CD4-positive, alpha-beta T cell treated with Interleukin-12 subunit alpha and Interleukin-12 subunit beta, for 1 hour (primary cell): ENCODE data around the gene PPP2R2C.

Experiments used
- DNase-seq: peaks from one replicate; pipeline ENCODE4 v3.0.0-alpha.2; 2020

The PPP2R2C gene

DNA sequence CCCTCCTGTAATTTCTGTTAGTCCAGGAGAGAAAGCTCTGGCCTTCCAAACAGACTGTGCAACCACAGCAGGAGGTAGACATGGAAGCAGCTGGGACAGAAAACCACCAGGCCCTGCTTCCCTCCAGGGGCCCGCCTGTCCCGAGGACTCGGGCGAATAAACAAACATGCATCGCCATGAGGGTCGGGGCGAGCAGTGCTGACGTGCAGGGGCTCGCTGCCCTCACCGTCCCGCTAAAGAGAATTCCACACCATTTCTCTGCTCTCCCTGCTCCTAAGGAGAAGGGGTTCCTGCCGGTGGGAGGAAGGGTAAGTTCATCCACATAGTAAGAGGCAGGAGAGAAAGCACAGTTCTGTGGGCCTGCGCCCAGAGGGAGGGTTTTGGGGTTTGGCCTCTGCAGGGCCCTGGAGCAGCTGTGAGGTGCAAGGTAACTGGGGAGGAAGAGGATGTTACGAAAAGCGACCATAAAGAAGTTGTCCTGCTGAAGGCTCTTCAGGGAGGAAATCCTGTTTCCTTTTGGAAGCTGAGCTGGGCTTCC is 147.9 kb downstream of the PPP2R2C start:
- DNase-seq: no peak

DNA sequence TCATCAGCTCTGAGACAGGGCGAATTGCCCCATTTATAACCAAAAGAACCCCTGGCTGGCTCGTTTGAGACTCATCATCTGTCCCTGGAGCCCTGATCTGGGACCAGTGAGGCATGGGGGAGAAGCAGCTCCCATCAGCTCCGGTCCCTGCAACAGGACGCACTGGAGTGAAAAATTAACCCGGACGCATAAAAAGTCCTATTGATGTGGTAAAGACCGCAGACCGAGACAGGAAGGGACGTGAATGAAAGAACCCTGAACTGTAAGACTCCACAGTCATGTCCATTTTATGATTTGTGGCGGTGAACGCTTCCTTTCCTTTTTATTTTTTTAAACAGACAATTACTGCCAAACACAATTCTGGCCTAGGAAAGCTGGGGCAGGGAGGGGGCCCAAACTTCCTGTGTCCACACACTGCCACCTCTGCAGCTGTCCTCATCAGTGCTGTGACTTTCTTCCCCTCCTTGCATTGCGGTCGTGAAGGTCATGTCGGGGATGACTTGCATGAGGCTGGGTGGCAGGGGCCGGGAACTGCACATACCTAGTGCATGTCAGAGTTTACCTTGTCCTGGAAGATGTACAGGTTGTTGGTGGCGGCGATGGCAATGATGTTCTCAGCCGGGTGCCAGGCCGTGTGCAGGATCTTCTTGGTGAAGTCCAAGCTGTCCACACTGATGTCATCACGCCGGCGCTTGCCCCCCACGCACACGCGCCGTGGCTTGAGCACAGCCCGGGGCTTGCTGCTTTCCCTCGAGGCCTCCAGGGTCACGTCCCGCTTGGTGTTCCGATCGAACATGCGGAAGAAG is 149.4 kb downstream of the PPP2R2C start:
- DNase-seq: no peak

DNA sequence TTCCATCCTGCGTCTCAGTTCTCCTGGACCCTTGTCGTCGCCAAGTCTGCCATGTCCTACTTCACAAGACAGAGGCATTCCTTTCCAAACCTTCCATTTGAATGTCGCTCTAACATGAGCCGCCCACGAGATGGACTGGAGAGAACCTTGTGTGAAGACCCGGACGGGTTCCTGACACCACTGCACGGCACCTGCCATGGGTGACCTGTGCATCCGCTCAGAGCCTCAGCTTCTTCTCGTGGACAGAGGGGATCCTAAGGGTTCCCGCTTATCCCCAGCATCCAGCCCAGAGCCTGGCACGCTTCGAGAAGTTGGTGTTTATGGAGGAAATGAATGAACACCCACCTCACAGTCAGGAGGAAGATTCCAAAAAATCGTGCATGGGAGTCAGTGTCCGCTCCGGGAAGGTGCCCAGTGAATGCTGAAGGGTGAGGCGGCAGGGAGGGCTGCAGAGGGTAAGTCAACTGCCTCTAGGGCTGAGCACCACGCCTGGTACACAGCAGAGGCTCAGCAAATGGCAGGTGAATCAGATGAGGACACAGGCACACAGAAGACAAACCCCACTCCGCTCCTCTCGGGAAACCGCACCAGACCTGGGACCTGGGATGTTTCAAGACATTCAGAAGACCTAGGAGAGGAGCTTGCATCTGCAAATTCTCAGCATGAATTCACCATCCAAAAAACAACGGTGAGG is 150.2 kb downstream of the PPP2R2C start:
- no peak for DNase-seq

GRCh38 chr4:6321361-6321760 is 151.1 kb downstream of the PPP2R2C start:
- DNase-seq: no peak

GRCh38 chr4:6320663-6321062 is 151.8 kb downstream of the PPP2R2C start:
- no peak for DNase-seq

DNA sequence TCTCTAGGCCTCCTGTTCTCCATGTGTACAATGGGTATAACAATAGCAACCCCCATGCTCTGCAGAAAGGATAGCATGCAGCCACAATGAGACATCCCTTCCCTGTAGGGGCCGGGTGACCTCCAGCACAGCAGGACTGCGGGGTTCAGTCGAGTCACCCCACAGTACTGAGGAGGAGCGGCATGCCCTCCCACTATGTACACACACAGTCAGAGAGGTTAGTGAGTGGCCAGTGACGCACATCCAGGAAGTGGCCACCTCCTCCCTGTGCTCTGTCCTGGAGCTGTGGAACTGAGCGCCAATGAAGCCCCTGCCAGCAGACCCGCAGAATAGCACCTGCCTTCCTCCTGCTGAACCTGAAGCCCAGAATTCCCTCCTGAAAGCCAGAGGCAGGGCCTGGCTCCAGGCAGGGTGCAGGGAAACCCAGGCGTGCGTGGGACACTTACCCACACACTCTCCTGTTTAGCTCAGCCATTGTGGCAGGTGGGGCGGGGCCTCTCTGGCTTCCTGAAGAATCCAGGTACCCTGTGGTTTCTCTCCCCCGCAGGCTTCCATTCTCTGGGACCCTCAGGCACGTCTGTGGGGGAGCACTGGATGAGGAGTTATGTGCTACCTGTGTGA is 152.8 kb downstream of the PPP2R2C start:
- DNase-seq: no peak

GRCh38 chr4:6318206-6318605 is 154.2 kb downstream of the PPP2R2C start:
- no peak for DNase-seq

- no peak for DNase-seq
Measured at GRCh38 chr4:6316461-6317003, 155.9 kb downstream of the PPP2R2C start.

DNA sequence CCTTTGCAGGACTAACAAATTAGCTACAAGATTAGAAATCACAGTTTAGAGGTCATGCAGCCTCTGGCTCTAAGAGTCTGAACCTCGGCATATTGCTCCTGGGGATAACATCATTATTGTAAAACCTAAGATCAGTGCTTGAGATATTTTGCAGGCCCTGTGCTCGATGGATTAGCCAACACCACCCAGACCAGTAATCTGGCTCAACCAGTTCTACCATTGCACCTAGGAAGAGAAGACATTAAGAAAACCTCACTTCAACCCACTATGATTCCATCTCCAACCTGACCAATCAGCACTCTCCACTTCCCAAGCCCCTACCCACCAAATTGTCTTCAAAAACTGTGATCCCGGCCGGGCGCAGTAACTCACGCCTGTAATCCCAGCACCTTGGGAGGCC is 159.2 kb downstream of the PPP2R2C start:
- DNase-seq: no peak

DNA sequence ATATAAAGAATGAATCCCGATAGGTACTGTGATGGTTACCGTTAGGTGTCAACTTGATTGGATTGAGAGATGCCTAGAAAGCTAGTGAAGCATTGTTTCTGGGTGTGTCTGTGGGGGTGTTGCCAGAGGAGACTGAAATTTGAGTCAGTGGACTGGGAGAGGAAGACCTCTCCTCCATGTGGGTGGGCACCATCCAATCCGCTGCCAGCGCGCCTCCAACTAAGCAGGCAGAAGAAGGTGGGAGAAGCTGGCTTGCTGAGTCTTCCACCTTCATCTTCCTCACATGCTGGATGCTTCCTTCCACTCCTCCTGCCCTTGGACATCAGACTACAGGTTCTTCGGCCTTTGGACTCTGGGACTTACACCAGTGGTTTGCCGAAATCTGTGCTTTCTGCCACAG is 162.6 kb downstream of the PPP2R2C start:
- DNase-seq: no peak

DNA sequence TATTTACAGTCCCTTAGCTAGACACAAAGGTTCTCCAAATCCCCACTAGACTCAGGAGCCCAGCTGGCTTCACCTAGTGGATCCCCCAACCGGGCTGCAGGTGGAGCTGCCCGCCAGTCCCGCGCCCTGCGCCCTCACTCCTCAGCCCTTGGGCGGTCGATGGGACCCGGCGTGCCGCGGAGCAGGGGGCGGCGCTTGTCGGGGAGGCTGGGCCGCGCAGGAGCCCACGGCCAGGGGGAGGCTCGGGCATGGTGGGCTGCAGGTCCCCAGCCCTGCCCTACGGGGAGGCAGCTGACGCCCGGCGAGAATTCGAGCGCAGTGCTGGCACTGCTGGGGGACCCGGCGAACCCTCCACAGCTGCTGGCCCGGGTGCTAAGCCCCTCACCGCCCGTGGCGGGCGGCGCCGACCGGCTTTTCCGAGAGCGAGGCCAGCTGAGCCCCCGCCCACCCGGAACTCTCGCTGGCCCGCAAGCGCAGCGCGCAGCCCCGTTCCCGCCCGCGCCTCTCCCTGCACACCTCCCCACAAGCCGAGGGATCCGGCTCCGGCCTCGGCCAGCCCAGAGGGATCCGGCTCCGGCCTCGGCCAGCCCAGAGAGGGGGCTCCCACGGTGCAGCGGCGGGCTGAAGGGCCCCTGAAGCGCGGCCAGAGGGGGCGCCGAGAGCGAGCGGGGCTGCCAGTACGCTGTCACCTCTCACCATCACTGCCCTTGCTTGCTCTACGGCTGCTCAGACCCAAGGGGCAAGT is 163.3 kb downstream of the PPP2R2C start:
- no peak for DNase-seq

DNA sequence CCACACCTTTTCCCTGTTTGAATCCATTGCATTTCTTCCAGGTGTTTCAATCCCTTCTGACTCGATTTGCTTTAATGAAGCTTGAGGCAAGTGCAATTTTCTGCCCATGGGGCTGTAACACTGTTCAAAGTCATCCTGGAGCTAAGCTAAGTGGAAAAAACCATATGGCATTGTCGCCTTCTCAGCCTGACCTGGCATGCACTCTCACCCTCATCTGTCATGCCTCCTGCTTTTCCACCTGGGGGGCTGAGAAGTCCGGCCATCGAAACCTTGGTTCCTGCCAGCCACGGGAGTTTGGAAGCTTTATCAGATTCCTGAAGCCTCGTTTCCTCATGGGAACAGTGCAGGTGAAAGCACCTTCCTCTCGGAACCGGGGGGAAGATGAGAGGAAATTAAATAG is 164.5 kb downstream of the PPP2R2C start:
- no peak for DNase-seq

DNA sequence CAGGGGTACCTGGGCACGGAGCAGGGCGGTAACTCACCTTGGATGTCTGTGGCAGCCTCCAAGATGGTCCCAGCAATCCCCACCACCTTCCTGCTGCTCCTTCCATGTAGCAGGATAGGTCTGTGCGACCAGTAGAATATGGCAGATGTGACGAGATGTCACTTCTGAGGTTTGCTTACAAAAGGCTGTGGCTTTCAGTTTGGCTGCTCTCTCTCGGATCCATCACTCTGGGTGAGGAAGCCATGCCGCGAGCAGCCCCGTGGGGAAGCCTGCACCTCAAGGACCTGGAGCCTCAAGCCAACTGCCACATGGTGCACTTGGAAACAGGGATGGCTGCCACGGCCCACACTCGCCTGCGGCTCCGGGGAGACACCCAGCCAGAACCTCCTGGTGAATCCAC is 165.2 kb downstream of the PPP2R2C start:
- DNase-seq: no peak

- DNase-seq: no peak
Measured at GRCh38 chr4:6306299-6306698, 166.1 kb downstream of the PPP2R2C start.

GRCh38 chr4:6303943-6304342 is 168.5 kb downstream of the PPP2R2C start:
- no peak for DNase-seq

DNA sequence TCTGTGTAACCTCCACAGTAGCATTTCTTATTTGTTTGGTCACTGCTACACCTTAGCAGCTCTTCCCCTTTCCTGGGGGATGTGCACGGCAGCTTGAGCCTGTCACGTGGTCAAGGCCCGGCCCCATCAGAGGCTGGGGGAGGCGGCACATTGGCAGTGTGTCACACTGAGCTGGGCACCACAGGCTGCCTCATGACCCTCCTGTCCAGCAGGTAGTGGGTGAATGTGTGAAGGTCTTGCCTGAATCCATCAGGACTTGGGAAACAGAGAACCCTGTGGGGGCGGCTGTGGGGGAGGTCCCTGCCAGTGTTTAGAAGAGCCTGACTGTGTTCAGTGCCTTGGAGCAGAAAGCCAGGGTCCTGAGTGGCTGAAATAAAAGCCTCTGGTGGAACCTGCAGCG is 169.5 kb downstream of the PPP2R2C start:
- DNase-seq: no peak

DNA sequence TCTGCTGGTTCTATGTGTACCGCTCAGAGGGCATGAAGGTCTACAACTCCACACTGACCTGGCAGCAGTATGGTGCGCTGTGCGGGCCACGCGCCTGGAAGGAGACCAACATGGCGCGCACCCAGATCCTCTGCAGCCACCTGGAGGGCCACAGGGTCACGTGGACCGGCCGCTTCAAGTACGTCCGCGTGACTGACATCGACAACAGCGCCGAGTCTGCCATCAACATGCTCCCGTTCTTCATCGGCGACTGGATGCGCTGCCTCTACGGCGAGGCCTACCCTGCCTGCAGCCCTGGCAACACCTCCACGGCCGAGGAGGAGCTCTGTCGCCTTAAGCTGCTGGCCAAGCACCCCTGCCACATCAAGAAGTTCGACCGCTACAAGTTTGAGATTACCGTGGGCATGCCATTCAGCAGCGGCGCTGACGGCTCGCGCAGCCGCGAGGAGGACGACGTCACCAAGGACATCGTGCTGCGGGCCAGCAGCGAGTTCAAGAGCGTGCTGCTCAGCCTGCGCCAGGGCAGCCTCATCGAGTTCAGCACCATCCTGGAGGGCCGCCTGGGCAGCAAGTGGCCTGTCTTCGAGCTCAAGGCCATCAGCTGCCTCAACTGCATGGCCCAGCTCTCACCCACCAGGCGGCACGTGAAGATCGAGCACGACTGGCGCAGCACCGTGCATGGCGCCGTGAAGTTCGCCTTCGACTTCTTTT is 170.5 kb downstream of the PPP2R2C start:
- DNase-seq: no peak

DNA sequence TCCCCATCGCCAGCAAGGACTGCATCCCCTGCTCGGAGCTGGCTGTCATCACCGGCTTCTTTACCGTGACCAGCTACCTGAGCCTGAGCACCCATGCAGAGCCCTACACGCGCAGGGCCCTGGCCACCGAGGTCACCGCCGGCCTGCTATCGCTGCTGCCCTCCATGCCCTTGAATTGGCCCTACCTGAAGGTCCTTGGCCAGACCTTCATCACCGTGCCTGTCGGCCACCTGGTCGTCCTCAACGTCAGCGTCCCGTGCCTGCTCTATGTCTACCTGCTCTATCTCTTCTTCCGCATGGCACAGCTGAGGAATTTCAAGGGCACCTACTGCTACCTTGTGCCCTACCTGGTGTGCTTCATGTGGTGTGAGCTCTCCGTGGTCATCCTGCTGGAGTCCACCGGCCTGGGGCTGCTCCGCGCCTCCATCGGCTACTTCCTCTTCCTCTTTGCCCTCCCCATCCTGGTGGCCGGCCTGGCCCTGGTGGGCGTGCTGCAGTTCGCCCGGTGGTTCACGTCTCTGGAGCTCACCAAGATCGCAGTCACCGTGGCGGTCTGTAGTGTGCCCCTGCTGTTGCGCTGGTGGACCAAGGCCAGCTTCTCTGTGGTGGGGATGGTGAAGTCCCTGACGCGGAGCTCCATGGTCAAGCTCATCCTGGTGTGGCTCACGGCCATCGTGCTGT is 171.2 kb downstream of the PPP2R2C start:
- no peak for DNase-seq

- no peak for DNase-seq
Measured at GRCh38 chr4:6300359-6300758, 172.1 kb downstream of the PPP2R2C start.

- DNase-seq: no peak
Measured at GRCh38 chr4:6299875-6300274, 172.5 kb downstream of the PPP2R2C start.

DNA sequence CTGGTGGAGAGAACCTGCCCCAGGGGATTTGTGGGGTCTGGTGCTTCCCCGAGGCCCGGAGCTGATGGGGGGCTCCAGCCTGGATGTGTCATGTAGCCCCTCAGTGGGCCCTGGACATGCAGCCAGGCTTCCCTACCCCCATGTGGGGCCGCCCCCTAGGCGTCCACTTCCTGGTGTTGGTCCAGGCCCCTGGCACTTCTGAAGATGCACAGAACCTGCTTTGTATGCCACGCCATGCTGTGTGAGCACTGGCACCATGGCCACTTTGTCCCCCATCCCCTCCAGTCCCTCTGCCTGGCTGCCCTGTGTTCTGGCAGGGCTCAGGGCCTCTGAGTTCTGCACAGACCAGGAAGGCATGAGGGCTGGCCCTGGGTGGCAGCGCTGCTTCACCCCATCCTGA is 173.6 kb downstream of the PPP2R2C start:
- DNase-seq: no peak

GRCh38 chr4:6298035-6298434 is 174.4 kb downstream of the PPP2R2C start:
- DNase-seq: no peak
